OCI-LY1 (cell line): Measurements from ENCODE around the gene IL5RA.

Experiments
- H2AFZ ChIP-seq: fragments of 200-600 bp; sonication (generic), shearing (Covaris generic); 2 replicates; pipeline ENCODE4 v1.6.0; 2014; ENCODE audit warnings: antibody characterized with exemption, mild to moderate bottlenecking, low read length
- H3F3A ChIP-seq: fragments of 200-600 bp; sonication (generic), shearing (Covaris generic); 2 replicates; pipeline ENCODE4 v1.6.0; 2014; ENCODE audit warnings: mild to moderate bottlenecking, antibody characterized with exemption, low read length, moderate library complexity; ENCODE audit not compliant: insufficient read depth
- H3K27ac ChIP-seq: fragments of 200-600 bp; sonication (generic); 2 replicates; pipeline ENCODE4 v1.5.1; 2014; ENCODE audit warnings: low read length, mixed run types, mild to moderate bottlenecking, low read depth; ENCODE audit not compliant: poor library complexity, severe bottlenecking
- H3K27me3 ChIP-seq: fragments of 200-600 bp; sonication (generic); 2 replicates; pipeline ENCODE4 v1.6.0; 2014; ENCODE audit warnings: antibody characterized with exemption, mild to moderate bottlenecking, low read length, moderate library complexity; ENCODE audit not compliant: insufficient read depth
- H3K36me3 ChIP-seq: fragments of 200-600 bp; sonication (generic); 2 replicates; pipeline ENCODE4 v1.6.1; 2014; ENCODE audit warnings: mild to moderate bottlenecking, antibody characterized with exemption, low read length, moderate library complexity, mixed read lengths; ENCODE audit not compliant: insufficient read depth
- H3K4me1 ChIP-seq: fragments of 200-600 bp; sonication (generic); 2 replicates; pipeline ENCODE4 v1.5.1; 2014; ENCODE audit warnings: mild to moderate bottlenecking, low read length, moderate library complexity; ENCODE audit not compliant: insufficient read depth, severe bottlenecking
- H3K4me2 ChIP-seq: fragments of 200-600 bp; sonication (generic), shearing (Covaris generic); 2 replicates; pipeline ENCODE4 v1.6.1; 2014; ENCODE audit warnings: low read length
- H3K4me3 ChIP-seq: fragments of 200-600 bp; sonication (generic); 2 replicates; pipeline ENCODE4 v1.5.1; 2014; ENCODE audit warnings: low read length, low read depth, mild to moderate bottlenecking, mixed read lengths; ENCODE audit not compliant: poor library complexity, severe bottlenecking
- H3K79me2 ChIP-seq: fragments of 200-600 bp; shearing (Covaris generic); 2 replicates; pipeline ENCODE4 v1.6.1; 2016; ENCODE audit warnings: mixed run types, low read length, mixed read lengths; ENCODE audit not compliant: insufficient read depth
- H3K9ac ChIP-seq: fragments of 200-600 bp; sonication (generic), shearing (Covaris generic); 2 replicates; pipeline ENCODE4 v1.6.1; 2014; ENCODE audit warnings: mild to moderate bottlenecking, low read length, mixed read lengths
- H3K9me2 ChIP-seq: fragments of 200-600 bp; sonication (generic), shearing (Covaris generic); 2 replicates; pipeline ENCODE4 v1.6.1; 2014; ENCODE audit warnings: low read depth, mild to moderate bottlenecking, low read length, mixed read lengths
- H3K9me3 ChIP-seq: fragments of 200-600 bp; shearing (Covaris generic); 2 replicates; pipeline ENCODE4 v1.6.1; 2014; ENCODE audit warnings: low read length, mixed read lengths
- H4K20me1 ChIP-seq: fragments of 200-600 bp; sonication (generic), shearing (Covaris generic); 2 replicates; pipeline ENCODE4 v1.6.0; 2016; ENCODE audit warnings: mild to moderate bottlenecking, low read length; ENCODE audit not compliant: insufficient read depth
- CTCF ChIP-seq: fragments of 200-600 bp; sonication (generic), shearing (Covaris generic); IDR thresholded peaks from 2 replicates; pipeline ENCODE4 v1.5.1; 2017; ENCODE audit warnings: mild to moderate bottlenecking, antibody characterized with exemption, low read length, moderate library complexity, mixed read lengths
- EZH2 ChIP-seq: fragments of 200-600 bp; sonication (generic), shearing (Covaris generic); IDR thresholded peaks from 2 replicates; pipeline ENCODE4 v1.8.0; 2017; ENCODE audit warnings: borderline replicate concordance, mixed run types, mild to moderate bottlenecking, antibody characterized with exemption, low read length, moderate library complexity, mixed read lengths

The IL5RA gene

GRCh38 chr3:3085782-3086181, 24.4 kb downstream of the IL5RA start:
- no peak overlapping the region for H3K27ac ChIP-seq
- no peak overlapping the region for H2AFZ ChIP-seq
- H3K4me2 ChIP-seq: no peak overlapping the region
- H3K27me3 ChIP-seq: no peaks in the 10 kb centered on the region
- H3K36me3 ChIP-seq: no peaks in the 10 kb centered on the region
- no peaks in the 10 kb centered on the region for H3F3A ChIP-seq
- H3K9me3 ChIP-seq: no peaks in the 10 kb centered on the region
- TF ChIP-seq EZH2 (no peak), CTCF (no peak)
- no peaks in the 10 kb centered on the region for H4K20me1 ChIP-seq
- H3K4me3 ChIP-seq: no peak overlapping the region
- H3K4me1 ChIP-seq: no peaks in the 10 kb centered on the region
- no peaks in the 10 kb centered on the region for H3K9me2 ChIP-seq
- no peaks in the 10 kb centered on the region for H3K79me2 ChIP-seq
- H3K9ac ChIP-seq: no peak overlapping the region

GRCh38 chr3:3084890-3085289, 25.3 kb downstream of the IL5RA start:
- Histone ChIP-seq H3K36me3 (no peaks in the 10 kb centered on the region), H3K27me3 (no peaks in the 10 kb centered on the region), H4K20me1 (no peaks in the 10 kb centered on the region), H3K27ac (no peak overlapping the region), H2AFZ (no peak overlapping the region), H3K4me1 (no peaks in the 10 kb centered on the region), H3K4me3 (no peak overlapping the region), H3K9me2 (no peaks in the 10 kb centered on the region), H3K9ac (no peak overlapping the region), H3F3A (no peaks in the 10 kb centered on the region), H3K79me2 (no peaks in the 10 kb centered on the region), H3K4me2 (no peak overlapping the region), H3K9me3 (no peaks in the 10 kb centered on the region)
- TF ChIP-seq EZH2 (no peak), CTCF (no peak)

- TF ChIP-seq CTCF (no peak), EZH2 (no peak)
- H3F3A ChIP-seq: no peaks in the 10 kb centered on the region
- H4K20me1 ChIP-seq: no peaks in the 10 kb centered on the region
- no peaks in the 10 kb centered on the region for H3K79me2 ChIP-seq
- H3K27ac ChIP-seq: no peak overlapping the region
- no peak overlapping the region for H3K4me2 ChIP-seq
- H3K9me2 ChIP-seq: no peaks in the 10 kb centered on the region
- H3K9me3 ChIP-seq: no peaks in the 10 kb centered on the region
- H3K4me3 ChIP-seq: no peak overlapping the region
- H3K36me3 ChIP-seq: no peaks in the 10 kb centered on the region
- H3K4me1 ChIP-seq: no peaks in the 10 kb centered on the region
- no peak overlapping the region for H2AFZ ChIP-seq
- no peaks in the 10 kb centered on the region for H3K27me3 ChIP-seq
- H3K9ac ChIP-seq: no peak overlapping the region
Measured at GRCh38 chr3:3082234-3082924, 27.8 kb downstream of the IL5RA start.
